ENCODE data around the gene TMEM248.
"Not testable (repeated sequence)": the region's sequence is repeated elsewhere in the genome, so short reads cannot be mapped to it uniquely, and the experiment has no call there.

The TMEM248 gene

GRCh38 chr7:66908598-66908997, 12.4 kb upstream of the TMEM248 start:
- not testable (repeated sequence) for DNase-seq (ENCODE audit: low read depth)

DNA sequence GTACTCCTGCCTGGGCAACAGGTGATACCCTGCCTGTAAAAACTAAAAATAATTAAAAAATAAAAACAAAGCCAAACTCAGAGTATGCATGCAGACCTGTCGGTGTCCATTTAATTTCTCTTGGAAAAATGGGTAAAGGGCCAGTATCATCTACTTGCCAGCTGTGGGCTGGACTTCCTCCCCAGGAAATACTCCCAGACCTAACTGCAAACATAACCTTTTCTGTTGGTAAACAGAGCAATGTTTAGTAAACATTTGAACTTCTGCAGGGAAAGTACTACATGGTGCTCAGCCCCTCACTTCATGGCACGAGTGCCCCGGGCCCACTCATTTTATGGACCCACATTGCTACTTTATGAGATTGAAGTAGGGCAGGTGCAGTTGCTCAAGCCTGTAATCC, 10.2 kb upstream of the TMEM248 start:
- DNase-seq (ENCODE audit: low read depth): no peak

DNA sequence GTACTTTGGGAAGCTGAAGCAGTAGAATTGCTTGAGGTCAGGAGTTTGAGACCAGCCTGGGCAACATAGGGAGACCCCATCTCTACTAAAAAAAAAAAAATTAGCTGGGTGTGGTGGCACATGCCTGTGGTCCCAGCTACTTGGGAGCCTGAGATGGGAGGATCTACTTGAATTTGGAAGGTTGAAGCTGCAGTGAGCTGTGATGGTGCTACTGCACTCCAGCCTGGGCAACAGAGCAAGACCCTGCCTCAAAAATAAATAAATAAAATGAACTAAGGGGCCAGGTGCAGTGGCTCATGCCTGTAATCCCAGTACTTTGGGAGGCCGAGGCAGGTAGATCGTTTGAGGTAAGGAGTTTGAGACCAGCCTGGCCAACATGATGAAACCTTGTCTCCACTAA, 9.8 kb upstream of the TMEM248 start:
- not testable (repeated sequence) for DNase-seq (ENCODE audit: low read depth)

GRCh38 chr7:66912195-66912594, 8.8 kb upstream of the TMEM248 start:
- no peak for DNase-seq (ENCODE audit: low read depth)

DNA sequence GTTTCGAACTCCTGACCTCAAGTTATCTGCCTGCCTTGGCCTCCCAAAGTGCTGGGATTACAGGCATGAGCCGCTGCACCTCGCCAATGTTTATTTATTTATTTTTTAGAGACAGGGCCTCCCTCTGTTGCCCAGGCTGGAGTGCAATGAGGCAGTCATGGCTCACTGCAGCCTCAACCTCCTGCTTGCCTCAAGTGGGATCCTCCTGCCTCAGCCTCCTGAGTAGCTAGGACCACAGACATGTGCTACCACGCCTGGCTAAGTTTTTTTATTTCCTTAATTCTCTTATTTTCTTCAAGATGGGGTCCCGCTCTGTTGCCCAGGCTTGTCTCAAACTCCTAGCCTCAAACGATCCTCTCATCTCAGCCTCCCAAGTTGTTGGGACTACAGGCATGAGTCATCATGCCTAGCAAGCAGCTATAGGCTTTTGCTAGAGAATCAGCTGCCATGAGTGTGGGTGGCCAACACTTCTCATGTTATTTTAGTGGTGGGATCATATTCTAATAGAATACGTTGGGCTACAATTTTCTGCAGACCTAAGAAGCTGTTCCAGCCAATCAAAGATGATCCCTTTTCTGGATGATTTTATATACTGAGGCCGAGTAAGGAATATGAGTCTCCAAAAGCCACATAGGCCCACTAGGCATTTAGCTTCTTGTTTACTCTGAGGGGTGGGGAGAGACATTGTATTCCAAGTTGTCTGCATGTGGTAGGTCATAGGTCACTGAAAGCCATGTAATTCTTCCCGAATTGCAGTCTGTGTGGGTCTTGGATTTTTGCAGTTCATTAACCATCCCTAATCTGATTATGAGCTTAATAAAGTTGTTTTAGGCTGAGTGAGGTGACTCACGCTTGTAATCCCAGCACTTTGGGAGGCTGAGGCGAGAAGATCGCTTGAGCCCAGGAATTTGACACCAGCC, 7.6 kb upstream of the TMEM248 start:
- DNase-seq (ENCODE audit: low read depth): no peak

- DNase-seq (ENCODE audit: low read depth): not testable (repeated sequence)
Observed at GRCh38 chr7:66917904-66918303, 3.1 kb upstream of the TMEM248 start.

GRCh38 chr7:66919304-66919703, 1.7 kb upstream of the TMEM248 start:
- DNase-seq (ENCODE audit: low read depth): no peak

DNA sequence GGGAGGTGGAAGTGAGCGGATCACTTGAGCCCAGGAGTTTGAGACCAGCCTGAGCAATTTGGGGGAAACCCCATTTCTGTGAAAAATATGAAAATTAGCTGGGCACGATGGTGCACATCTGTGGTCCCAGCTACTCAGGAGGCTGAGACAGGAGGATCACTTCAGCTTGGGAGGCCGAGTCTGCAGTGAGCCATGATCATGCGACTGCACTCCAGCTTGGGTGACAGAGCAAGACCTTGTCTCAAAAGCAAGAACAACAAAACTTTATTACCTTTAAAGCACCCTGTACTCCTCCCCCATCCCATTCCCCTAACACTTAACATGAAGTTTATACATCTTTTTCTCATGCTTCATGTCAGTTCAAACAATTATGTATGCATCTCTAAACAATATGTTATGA, 1.3 kb upstream of the TMEM248 start:
- DNase-seq (ENCODE audit: low read depth): no peak

- DNase-seq (ENCODE audit: low read depth): no peak
Observed at GRCh38 chr7:66920256-66920655, 769 bp upstream of the TMEM248 start.

DNA sequence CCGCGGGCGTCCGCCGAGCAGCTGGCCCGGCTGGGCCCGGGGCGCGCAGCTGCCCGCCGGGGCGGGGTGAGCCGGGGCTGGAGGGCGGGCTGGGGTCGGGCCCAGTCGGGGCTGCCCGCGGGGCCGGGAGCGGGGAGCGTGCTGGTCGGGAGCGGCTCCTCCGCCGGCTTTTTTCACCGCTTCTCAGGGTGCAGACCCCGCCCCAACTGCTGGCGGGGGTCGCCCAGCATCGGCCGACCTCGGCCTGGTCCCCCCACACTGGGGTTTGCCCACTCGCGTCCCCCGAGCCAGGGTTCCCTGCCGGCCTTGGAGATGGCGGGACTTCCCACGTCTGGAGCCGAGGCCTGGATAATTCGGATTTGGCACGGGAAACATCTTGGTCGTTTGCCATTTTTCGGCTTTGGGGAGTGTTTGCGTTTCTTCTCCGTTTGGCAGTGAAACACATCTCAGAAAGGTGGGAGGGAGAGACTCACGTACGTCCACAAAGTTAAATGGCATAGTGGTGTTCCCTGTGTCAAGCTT, 432 bp downstream of the TMEM248 start:
- no peak for DNase-seq (ENCODE audit: low read depth)

- no peak for DNase-seq (ENCODE audit: low read depth)
Observed at GRCh38 chr7:66921918-66922486, 977 bp downstream of the TMEM248 start.

DNA sequence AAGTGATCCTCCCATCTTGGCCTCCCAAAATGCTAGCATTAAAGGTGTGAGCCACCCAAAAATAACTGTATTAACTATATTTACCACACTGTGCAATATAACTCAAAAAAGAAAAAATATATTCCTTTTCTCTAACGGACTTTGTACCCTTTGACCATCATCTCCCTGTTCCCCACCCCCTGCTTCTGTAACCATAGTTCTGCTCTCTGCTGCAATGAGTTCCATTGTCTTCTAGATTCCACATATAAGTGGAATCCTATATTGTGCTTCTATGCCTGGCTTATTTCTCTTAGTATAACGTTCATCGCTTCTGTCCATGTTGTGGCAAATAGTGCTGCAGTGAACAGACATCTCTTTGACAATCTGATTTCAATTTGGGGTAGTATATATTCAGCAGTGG, 4.2 kb downstream of the TMEM248 start:
- DNase-seq (ENCODE audit: low read depth): no peak

GRCh38 chr7:66927348-66927948, 6.4 kb downstream of the TMEM248 start:
- DNase-seq (ENCODE audit: low read depth): no peak

DNA sequence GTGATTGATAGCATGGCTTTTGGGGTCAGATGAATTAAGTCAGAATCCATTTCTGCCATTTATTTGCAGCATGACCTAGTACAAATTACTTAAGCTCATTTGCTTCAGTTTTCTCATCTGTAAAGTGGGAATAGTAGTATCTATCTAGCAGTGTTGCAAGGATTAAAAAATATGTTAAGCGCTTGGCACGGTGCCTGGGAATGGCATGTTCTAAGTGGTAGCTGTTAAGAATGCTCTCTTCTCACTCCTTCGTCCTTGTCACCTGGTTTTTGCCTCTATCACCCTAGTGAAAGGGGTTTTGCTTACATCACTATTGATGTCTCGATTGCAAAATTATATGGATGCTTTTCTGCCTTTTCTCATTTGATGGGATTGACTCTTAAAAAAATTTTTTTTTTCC, 7.4 kb downstream of the TMEM248 start:
- DNase-seq (ENCODE audit: low read depth): no peak

- DNase-seq (ENCODE audit: low read depth): no peak
Observed at GRCh38 chr7:66929165-66929564, 8.1 kb downstream of the TMEM248 start.

- DNase-seq (ENCODE audit: low read depth): no peak
Observed at GRCh38 chr7:66929935-66930334, 8.9 kb downstream of the TMEM248 start.

DNA sequence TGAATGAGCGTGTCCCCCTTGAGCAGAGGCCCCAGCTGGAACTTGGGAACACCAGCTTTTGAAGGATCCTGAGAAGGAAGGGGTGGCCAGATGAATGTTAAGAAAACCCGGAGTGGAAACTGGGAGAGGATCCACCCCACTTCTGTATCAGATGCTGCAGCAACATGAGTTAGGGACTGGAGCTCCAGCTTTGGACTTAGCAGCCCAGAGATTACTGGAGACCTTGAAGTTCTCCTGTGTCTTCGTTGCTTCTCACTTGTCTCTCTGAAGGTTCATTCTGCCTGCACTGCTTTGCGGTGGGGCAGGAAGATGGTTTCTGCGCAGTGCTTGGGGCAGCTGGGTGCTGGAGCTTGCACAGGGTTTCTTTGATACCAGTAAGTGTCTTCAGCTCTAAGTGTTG, 9.3 kb downstream of the TMEM248 start:
- DNase-seq (ENCODE audit: low read depth): no peak

DNA sequence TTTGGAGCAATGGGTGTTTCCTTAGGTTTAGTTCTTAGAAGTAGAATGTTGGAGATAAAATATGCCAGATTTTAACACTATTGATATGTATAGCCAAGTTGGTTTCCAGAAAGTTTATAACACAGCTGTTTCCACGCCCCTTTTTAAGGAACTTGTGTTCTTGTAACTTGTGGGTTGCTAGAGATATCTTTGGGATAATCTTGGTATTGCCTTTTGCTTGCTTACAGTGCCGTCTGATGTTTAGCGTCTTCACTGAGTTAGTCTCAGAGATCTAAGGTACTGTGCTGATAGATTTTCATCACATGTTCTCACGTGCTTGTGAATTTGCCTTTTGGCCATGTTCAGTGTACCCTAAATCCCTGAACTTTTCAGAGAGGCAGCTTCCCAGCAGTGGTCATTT, 12.4 kb downstream of the TMEM248 start:
- DNase-seq (ENCODE audit: low read depth): no peak

GRCh38 chr7:66937940-66938339, 16.9 kb downstream of the TMEM248 start:
- DNase-seq (ENCODE audit: low read depth): no peak

DNA sequence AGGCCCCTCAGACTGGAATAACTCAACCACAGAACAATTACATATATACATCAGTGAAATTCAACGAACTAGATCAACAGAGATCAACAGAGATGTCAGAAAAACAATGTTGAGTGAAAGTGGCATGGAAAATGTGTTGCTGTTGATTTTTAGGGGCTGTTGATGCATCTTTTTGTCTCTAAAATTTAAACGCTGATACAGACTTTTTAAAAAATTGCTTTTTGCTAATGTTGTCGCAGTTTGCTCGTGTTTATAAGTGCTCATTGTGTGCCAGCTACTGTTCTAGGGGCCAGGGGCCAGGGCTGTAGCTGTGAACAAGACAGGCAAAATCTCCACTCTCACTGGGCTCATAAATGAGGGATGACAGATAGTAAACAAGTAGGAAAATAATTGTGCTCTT, 18.3 kb downstream of the TMEM248 start:
- DNase-seq (ENCODE audit: low read depth): no peak

DNA sequence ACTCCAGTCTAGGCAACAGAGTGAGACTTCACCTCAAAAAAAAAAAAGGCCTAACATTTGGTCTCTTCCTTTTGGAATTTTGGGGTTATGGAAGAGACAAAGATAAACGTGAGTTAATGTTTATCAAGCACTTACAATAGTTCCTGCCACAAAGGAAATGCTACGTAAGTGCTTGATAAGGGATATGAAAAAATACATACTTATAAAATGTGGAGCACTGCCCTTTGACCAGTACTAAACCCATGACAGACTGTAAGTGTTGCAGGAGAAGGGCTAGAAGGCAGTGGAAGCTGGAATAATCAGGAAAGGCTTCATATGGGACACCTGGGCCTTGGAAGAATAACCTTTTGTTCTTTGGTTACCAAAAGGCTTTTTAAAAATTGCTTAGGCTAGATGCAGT, 25.5 kb downstream of the TMEM248 start:
- DNase-seq (ENCODE audit: low read depth): no peak

GRCh38 chr7:66948480-66949109, 27.6 kb downstream of the TMEM248 start:
- no peak for DNase-seq (ENCODE audit: low read depth)

DNA sequence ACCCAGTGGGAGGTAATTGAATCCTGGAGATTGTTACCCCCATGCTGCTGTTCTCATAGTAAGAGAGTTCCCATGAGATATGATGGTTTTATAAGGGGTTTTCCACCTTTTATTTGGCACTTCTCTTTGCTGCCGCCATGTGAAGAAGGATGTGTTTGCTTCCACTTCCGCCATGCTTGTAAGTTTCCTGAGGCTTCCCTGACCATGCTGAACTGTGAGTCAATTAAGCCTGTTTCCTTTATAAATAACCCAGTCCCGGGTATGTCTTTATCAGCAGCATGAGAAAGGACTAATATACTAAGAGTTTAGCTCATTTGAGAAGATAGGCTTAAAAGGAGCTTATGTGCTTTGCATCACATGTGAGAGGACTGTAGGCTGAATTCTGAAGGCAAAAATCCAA, 29.3 kb downstream of the TMEM248 start:
- no peak for DNase-seq (ENCODE audit: low read depth)

All from non-pigmented ciliary epithelial cell (primary cell).